HCT116 (cell line): ENCODE data around the gene CCDC70.

ENCODE experiments used
- CTCF ChIP-seq, 3 experiments: fragments of 200-600 bp in 1 of 3; sonication (generic) in 1 of 3; IDR thresholded peaks in 2 of 3; conservative IDR thresholded peaks in 1 of 3; 2 replicates each; pipeline ENCODE4 v1.5.1; 2012 to 2017; ENCODE audit warnings: low read depth in 2 of 3, low read length in 2 of 3, antibody characterized with exemption in 1 of 3, borderline replicate concordance in 1 of 3, control low read depth in 1 of 3, mild to moderate bottlenecking in 1 of 3, mixed read lengths in 1 of 3, mixed run types in 1 of 3, moderate library complexity in 1 of 3; ENCODE audit not compliant: insufficient read depth in 1 of 3
- EZH2 ChIP-seq: fragments of 200-600 bp; sonication (generic); IDR thresholded peaks from 2 replicates; pipeline ENCODE4 v1.6.1; 2017; ENCODE audit warnings: antibody characterized with exemption, mixed run types
- POLR2A ChIP-seq: IDR thresholded peaks from 2 replicates; pipeline ENCODE4 v1.7.0; 2011; ENCODE audit warnings: borderline replicate concordance; ENCODE audit not compliant: insufficient read depth, insufficient read length; ENCODE audit errors: extremely low read depth

- TF ChIP-seq POLR2A (no peak), CTCF (IDR thresholded peaks at IDR 0.05 in 2 of 3, conservative IDR thresholded peaks at IDR 0.05 in 1 of 3; ENCODE audit: borderline replicate concordance in 1 of 3, insufficient read depth in 1 of 3, low read depth in 2 of 3, low read length in 2 of 3) (no peak), EZH2 (no peak)
These were observed 43.5 kb upstream of the CCDC70 start for GRCh38 chr13:51818276-51818675.
